Measurements from ENCODE around the gene TC2N. TPM values are rescaled to one million over a fixed set of nuclear protein-coding genes. Genes with fewer than 3 reads are reported as not detected.

TC2N gene
- total and polyA plus RNA-seq, 2 experiments from 2014 or later: 10.0 to 35.0 TPM

DNA sequence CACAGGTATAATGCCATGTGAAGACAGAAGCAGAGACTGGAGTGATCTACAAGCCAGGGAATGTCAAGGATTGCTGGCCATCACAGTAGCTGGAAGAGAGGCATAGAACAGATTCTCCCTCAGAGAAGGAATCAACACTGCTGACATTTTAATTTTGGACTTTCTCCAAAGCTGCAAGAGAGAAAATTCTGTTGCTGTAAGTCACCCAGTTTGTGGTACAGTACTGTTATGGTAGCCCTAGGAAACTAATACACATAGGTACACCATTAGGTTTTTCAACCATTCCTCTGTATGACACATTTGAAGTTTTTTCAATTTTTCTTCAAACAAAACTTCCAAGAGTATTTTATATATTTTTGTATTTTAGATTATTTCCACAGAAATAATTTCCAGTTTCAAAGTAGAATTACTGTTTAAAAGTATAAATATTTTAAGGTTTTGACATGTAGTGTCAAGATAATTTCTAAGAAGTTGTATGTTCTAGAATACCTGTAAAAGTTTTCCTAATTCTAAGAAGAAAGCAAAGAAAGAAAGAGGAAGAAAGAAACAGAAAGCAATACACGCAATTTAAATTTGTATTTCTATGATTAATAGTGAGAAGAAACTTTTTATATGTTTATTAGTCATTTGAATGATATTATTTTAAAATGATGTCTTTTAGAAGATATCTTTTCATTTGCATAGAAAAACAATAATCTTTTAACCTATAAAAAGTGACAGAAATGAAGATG, 70.6 kb downstream of the TC2N start:
- H3K36me3 Mint-ChIP-seq (ENCODE audit: low read depth): peaks cover 10% of the 10 kb centered on the region; the same call in 2 of the 3 replicates
- no peaks in the 10 kb centered on the region for H3K9me3 Mint-ChIP-seq
- H3K27ac ChIP-seq (ENCODE audit: low read depth): no peak overlapping the region
- no peaks in the 10 kb centered on the region for H3K79me2 ChIP-seq (replicated peaks; ENCODE audit: insufficient read depth)
- no peak overlapping the region for H3K27ac Mint-ChIP-seq
- ATAC-seq: no peak
- no peak overlapping the region for H3K4me2 ChIP-seq
- H3K4me3 ChIP-seq: no peak overlapping the region
- no peak overlapping the region for H3K4me3 Mint-ChIP-seq
- H4K20me1 ChIP-seq (replicated peaks; ENCODE audit: insufficient read depth): no peaks in the 10 kb centered on the region
- TF ChIP-seq ZNF114 (CRISPR knock-in tag; IDR thresholded peaks at IDR 0.05) (no peak), NANOG (IDR thresholded peaks at IDR 0.05; ENCODE audit: borderline replicate concordance) (no peak), ZNF331 (CRISPR knock-in tag; IDR thresholded peaks at IDR 0.05; ENCODE audit: low read depth) (no peak), JUNB (IDR thresholded peaks at IDR 0.05; ENCODE audit: unreplicated experiment) (no peak), CREB1 (CRISPR knock-in tag; IDR thresholded peaks at IDR 0.05; ENCODE audit: low read depth) (no peak), POLR2AphosphoS5 (IDR thresholded peaks at IDR 0.05; ENCODE audit: low read depth) (no peak), STAT1 (IDR thresholded peaks at IDR 0.05; ENCODE audit: unreplicated experiment) (no peak)
- TF ChIP-seq, protein P1, sequence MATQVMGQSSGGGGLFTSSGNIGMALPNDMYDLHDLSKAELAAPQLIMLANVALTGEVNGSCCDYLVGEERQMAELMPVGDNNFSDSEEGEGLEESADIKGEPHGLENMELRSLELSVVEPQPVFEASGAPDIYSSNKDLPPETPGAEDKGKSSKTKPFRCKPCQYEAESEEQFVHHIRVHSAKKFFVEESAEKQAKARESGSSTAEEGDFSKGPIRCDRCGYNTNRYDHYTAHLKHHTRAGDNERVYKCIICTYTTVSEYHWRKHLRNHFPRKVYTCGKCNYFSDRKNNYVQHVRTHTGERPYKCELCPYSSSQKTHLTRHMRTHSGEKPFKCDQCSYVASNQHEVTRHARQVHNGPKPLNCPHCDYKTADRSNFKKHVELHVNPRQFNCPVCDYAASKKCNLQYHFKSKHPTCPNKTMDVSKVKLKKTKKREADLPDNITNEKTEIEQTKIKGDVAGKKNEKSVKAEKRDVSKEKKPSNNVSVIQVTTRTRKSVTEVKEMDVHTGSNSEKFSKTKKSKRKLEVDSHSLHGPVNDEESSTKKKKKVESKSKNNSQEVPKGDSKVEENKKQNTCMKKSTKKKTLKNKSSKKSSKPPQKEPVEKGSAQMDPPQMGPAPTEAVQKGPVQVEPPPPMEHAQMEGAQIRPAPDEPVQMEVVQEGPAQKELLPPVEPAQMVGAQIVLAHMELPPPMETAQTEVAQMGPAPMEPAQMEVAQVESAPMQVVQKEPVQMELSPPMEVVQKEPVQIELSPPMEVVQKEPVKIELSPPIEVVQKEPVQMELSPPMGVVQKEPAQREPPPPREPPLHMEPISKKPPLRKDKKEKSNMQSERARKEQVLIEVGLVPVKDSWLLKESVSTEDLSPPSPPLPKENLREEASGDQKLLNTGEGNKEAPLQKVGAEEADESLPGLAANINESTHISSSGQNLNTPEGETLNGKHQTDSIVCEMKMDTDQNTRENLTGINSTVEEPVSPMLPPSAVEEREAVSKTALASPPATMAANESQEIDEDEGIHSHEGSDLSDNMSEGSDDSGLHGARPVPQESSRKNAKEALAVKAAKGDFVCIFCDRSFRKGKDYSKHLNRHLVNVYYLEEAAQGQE (IDR thresholded peaks at IDR 0.05; ENCODE audit: unreplicated experiment): no peak
- TF ChIP-seq, protein P2, sequence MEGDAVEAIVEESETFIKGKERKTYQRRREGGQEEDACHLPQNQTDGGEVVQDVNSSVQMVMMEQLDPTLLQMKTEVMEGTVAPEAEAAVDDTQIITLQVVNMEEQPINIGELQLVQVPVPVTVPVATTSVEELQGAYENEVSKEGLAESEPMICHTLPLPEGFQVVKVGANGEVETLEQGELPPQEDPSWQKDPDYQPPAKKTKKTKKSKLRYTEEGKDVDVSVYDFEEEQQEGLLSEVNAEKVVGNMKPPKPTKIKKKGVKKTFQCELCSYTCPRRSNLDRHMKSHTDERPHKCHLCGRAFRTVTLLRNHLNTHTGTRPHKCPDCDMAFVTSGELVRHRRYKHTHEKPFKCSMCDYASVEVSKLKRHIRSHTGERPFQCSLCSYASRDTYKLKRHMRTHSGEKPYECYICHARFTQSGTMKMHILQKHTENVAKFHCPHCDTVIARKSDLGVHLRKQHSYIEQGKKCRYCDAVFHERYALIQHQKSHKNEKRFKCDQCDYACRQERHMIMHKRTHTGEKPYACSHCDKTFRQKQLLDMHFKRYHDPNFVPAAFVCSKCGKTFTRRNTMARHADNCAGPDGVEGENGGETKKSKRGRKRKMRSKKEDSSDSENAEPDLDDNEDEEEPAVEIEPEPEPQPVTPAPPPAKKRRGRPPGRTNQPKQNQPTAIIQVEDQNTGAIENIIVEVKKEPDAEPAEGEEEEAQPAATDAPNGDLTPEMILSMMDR (conservative IDR thresholded peaks at IDR 0.05; ENCODE audit: low read depth in 2 of 2): no peak
- TF ChIP-seq, protein P3, sequence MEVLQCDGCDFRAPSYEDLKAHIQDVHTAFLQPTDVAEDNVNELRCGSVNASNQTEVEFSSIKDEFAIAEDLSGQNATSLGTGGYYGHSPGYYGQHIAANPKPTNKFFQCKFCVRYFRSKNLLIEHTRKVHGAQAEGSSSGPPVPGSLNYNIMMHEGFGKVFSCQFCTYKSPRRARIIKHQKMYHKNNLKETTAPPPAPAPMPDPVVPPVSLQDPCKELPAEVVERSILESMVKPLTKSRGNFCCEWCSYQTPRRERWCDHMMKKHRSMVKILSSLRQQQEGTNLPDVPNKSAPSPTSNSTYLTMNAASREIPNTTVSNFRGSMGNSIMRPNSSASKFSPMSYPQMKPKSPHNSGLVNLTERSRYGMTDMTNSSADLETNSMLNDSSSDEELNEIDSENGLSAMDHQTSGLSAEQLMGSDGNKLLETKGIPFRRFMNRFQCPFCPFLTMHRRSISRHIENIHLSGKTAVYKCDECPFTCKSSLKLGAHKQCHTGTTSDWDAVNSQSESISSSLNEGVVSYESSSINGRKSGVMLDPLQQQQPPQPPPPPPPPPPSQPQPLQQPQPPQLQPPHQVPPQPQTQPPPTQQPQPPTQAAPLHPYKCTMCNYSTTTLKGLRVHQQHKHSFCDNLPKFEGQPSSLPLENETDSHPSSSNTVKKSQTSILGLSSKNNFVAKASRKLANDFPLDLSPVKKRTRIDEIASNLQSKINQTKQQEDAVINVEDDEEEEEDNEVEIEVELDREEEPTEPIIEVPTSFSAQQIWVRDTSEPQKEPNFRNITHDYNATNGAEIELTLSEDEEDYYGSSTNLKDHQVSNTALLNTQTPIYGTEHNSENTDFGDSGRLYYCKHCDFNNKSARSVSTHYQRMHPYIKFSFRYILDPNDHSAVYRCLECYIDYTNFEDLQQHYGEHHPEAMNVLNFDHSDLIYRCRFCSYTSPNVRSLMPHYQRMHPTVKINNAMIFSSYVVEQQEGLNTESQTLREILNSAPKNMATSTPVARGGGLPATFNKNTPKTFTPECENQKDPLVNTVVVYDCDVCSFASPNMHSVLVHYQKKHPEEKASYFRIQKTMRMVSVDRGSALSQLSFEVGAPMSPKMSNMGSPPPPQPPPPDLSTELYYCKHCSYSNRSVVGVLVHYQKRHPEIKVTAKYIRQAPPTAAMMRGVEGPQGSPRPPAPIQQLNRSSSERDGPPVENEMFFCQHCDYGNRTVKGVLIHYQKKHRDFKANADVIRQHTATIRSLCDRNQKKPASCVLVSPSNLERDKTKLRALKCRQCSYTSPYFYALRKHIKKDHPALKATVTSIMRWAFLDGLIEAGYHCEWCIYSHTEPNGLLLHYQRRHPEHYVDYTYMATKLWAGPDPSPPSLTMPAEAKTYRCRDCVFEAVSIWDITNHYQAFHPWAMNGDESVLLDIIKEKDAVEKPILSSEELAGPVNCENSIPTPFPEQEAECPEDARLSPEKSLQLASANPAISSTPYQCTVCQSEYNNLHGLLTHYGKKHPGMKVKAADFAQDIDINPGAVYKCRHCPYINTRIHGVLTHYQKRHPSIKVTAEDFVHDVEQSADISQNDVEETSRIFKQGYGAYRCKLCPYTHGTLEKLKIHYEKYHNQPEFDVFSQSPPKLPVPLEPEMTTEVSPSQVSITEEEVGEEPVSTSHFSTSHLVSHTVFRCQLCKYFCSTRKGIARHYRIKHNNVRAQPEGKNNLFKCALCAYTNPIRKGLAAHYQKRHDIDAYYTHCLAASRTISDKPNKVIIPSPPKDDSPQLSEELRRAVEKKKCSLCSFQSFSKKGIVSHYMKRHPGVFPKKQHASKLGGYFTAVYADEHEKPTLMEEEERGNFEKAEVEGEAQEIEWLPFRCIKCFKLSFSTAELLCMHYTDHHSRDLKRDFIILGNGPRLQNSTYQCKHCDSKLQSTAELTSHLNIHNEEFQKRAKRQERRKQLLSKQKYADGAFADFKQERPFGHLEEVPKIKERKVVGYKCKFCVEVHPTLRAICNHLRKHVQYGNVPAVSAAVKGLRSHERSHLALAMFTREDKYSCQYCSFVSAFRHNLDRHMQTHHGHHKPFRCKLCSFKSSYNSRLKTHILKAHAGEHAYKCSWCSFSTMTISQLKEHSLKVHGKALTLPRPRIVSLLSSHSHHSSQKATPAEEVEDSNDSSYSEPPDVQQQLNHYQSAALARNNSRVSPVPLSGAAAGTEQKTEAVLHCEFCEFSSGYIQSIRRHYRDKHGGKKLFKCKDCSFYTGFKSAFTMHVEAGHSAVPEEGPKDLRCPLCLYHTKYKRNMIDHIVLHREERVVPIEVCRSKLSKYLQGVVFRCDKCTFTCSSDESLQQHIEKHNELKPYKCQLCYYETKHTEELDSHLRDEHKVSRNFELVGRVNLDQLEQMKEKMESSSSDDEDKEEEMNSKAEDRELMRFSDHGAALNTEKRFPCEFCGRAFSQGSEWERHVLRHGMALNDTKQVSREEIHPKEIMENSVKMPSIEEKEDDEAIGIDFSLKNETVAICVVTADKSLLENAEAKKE (CRISPR knock-in tag; IDR thresholded peaks at IDR 0.05): no peak
- TF ChIP-seq, protein P4, sequence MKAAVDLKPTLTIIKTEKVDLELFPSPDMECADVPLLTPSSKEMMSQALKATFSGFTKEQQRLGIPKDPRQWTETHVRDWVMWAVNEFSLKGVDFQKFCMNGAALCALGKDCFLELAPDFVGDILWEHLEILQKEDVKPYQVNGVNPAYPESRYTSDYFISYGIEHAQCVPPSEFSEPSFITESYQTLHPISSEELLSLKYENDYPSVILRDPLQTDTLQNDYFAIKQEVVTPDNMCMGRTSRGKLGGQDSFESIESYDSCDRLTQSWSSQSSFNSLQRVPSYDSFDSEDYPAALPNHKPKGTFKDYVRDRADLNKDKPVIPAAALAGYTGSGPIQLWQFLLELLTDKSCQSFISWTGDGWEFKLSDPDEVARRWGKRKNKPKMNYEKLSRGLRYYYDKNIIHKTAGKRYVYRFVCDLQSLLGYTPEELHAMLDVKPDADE (IDR thresholded peaks at IDR 0.05): no peak
- no peaks in the 10 kb centered on the region for H3K9me2 ChIP-seq (ENCODE audit: insufficient read depth)
- no peaks in the 10 kb centered on the region for H3K27me3 Mint-ChIP-seq (ENCODE audit: insufficient read depth, low read depth, poor library complexity)
- H3K36me3 ChIP-seq (ENCODE audit: insufficient read depth): peaks cover 3% of the 10 kb centered on the region; the same call in 1 of the 2 replicates
- no peak overlapping the region for H2AFZ ChIP-seq
- no peak for DNase-seq (ENCODE audit: low spot score)
- no peaks in the 10 kb centered on the region for H3K27me3 ChIP-seq (ENCODE audit: insufficient read depth)
- H3F3A ChIP-seq (replicated peaks; ENCODE audit: low read depth): no peaks in the 10 kb centered on the region
- H3K4me1 Mint-ChIP-seq: peaks cover 5% of the 10 kb centered on the region
- H3K4me1 ChIP-seq (ENCODE audit: insufficient read depth): peaks cover 8% of the 10 kb centered on the region

All from GM23338 (cell line).